Suprapubic skin (tissue), 3 donors: ENCODE data around the gene KRTAP6-2.

Experiments
- POLR2A ChIP-seq, 2 donors: fragments of 450-650 bp; IDR thresholded peaks; one replicate each; pipeline ENCODE4 v1.6.1; 2017; ENCODE audit warnings: antibody characterized with exemption in 2 of 2, mild to moderate bottlenecking in 2 of 2, moderate library complexity in 2 of 2
- TF ChIP-seq, protein P1 (sequence below), 2 donors: fragments of 200-600 bp in 1 of 2; fragments of 450-650 bp in 1 of 2; sonication (generic) in 1 of 2; IDR thresholded peaks; one replicate each; pipeline ENCODE4 v1.5.1; 2016 to 2019; ENCODE audit warnings: antibody characterized with exemption in 2 of 2, mild to moderate bottlenecking in 1 of 2, moderate library complexity in 1 of 2

- TF ChIP-seq POLR2A (IDR thresholded peaks at IDR 0.05), result no peak
- TF ChIP-seq, protein P1, sequence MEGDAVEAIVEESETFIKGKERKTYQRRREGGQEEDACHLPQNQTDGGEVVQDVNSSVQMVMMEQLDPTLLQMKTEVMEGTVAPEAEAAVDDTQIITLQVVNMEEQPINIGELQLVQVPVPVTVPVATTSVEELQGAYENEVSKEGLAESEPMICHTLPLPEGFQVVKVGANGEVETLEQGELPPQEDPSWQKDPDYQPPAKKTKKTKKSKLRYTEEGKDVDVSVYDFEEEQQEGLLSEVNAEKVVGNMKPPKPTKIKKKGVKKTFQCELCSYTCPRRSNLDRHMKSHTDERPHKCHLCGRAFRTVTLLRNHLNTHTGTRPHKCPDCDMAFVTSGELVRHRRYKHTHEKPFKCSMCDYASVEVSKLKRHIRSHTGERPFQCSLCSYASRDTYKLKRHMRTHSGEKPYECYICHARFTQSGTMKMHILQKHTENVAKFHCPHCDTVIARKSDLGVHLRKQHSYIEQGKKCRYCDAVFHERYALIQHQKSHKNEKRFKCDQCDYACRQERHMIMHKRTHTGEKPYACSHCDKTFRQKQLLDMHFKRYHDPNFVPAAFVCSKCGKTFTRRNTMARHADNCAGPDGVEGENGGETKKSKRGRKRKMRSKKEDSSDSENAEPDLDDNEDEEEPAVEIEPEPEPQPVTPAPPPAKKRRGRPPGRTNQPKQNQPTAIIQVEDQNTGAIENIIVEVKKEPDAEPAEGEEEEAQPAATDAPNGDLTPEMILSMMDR (IDR thresholded peaks at IDR 0.05), result no peak
Observed at GRCh38 chr21:30638686-30639085, 40.0 kb upstream of the KRTAP6-2 start.
